ENCODE measurements around the gene BBS1.

- TF ChIP-seq TCF12 (IDR thresholded peaks at IDR 0.05; ENCODE audit: low read depth) (no peak), EP300 (IDR thresholded peaks at IDR 0.05; ENCODE audit: borderline replicate concordance) (no peak), RAD21 (IDR thresholded peaks at IDR 0.05; ENCODE audit: low read depth) (no peak), TAF1 (IDR thresholded peaks at IDR 0.05; ENCODE audit: low read depth) (no peak), CEBPB (IDR thresholded peaks at IDR 0.05) (no peak), ZBTB7A (IDR thresholded peaks at IDR 0.05; ENCODE audit: low read depth) (no peak), FOXM1 (IDR thresholded peaks at IDR 0.05; ENCODE audit: borderline replicate concordance, low read depth) (no peak), NFIC (IDR thresholded peaks at IDR 0.05) (no peak), TEAD4 (IDR thresholded peaks at IDR 0.05) (no peak), EGR1 (IDR thresholded peaks at IDR 0.05) (no peak), YY1 (IDR thresholded peaks at IDR 0.05; ENCODE audit: low read depth) (no peak)
- TF ChIP-seq, protein P1, sequence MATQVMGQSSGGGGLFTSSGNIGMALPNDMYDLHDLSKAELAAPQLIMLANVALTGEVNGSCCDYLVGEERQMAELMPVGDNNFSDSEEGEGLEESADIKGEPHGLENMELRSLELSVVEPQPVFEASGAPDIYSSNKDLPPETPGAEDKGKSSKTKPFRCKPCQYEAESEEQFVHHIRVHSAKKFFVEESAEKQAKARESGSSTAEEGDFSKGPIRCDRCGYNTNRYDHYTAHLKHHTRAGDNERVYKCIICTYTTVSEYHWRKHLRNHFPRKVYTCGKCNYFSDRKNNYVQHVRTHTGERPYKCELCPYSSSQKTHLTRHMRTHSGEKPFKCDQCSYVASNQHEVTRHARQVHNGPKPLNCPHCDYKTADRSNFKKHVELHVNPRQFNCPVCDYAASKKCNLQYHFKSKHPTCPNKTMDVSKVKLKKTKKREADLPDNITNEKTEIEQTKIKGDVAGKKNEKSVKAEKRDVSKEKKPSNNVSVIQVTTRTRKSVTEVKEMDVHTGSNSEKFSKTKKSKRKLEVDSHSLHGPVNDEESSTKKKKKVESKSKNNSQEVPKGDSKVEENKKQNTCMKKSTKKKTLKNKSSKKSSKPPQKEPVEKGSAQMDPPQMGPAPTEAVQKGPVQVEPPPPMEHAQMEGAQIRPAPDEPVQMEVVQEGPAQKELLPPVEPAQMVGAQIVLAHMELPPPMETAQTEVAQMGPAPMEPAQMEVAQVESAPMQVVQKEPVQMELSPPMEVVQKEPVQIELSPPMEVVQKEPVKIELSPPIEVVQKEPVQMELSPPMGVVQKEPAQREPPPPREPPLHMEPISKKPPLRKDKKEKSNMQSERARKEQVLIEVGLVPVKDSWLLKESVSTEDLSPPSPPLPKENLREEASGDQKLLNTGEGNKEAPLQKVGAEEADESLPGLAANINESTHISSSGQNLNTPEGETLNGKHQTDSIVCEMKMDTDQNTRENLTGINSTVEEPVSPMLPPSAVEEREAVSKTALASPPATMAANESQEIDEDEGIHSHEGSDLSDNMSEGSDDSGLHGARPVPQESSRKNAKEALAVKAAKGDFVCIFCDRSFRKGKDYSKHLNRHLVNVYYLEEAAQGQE (IDR thresholded peaks at IDR 0.05; ENCODE audit: low read depth) = no peak
- TF ChIP-seq, protein P2, sequence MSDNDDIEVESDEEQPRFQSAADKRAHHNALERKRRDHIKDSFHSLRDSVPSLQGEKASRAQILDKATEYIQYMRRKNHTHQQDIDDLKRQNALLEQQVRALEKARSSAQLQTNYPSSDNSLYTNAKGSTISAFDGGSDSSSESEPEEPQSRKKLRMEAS (IDR thresholded peaks at IDR 0.05) = no peak
- TF ChIP-seq, protein P3, sequence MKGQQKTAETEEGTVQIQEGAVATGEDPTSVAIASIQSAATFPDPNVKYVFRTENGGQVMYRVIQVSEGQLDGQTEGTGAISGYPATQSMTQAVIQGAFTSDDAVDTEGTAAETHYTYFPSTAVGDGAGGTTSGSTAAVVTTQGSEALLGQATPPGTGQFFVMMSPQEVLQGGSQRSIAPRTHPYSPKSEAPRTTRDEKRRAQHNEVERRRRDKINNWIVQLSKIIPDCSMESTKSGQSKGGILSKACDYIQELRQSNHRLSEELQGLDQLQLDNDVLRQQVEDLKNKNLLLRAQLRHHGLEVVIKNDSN (IDR thresholded peaks at IDR 0.05) = no peak
These were observed 44.2 kb downstream of the BBS1 start for GRCh38 chr11:66554602-66555001.

Data from Ishikawa (cell line).